Activated naive CD4-positive, alpha-beta T cell treated with anti-CD3 and anti-CD28 coated beads, Interleukin-2, amount 50 U/mL, for 24 hours (primary cell): Measurements from ENCODE around the gene DCAF8L2.
"Not testable (repeated sequence)": the region's sequence is repeated elsewhere in the genome, so short reads cannot be mapped to it uniquely, and the experiment has no call there.

Experiments
- H3K27ac Mint-ChIP-seq: one replicate; pipeline ENCODE4 v1.8.0; 2021; ENCODE audit warnings: mild to moderate bottlenecking, mixed read lengths
- H3K27me3 Mint-ChIP-seq: one replicate; pipeline ENCODE4 v1.8.0; 2021; ENCODE audit warnings: mixed read lengths
- H3K36me3 Mint-ChIP-seq: one replicate; pipeline ENCODE4 v1.8.0; 2021; ENCODE audit warnings: mixed read lengths
- H3K4me1 Mint-ChIP-seq: one replicate; pipeline ENCODE4 v1.8.0; 2021; ENCODE audit warnings: mixed read lengths
- H3K4me3 Mint-ChIP-seq: one replicate; pipeline ENCODE4 v1.8.0; 2021; ENCODE audit warnings: mild to moderate bottlenecking, mixed read lengths
- H3K9me3 Mint-ChIP-seq: one replicate; pipeline ENCODE4 v1.8.0; 2021; ENCODE audit warnings: mixed read lengths

The DCAF8L2 gene

DNA sequence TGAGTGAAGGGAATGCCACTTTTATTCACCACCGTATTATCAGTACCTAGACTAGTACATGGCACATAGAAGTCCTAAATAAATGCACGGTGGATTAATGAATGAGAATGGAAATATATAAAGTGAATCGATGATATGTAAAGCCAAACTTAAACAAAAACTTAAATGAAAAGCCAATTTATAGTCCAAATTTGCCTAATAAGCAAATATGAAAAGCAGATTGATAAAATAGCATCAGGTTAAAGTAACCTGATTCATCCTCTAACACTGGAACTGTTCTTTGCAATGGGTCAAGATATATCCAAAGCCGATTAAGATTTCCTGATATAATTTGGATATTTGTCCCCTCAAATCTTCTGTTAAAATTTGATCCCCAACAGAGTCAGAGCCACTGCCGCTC lies 150.8 kb downstream of the DCAF8L2 start:
- H3K4me3 Mint-ChIP-seq = no peak overlapping the region
- H3K27me3 Mint-ChIP-seq = no peaks in the 10 kb centered on the region
- H3K36me3 Mint-ChIP-seq = no peaks in the 10 kb centered on the region

DNA sequence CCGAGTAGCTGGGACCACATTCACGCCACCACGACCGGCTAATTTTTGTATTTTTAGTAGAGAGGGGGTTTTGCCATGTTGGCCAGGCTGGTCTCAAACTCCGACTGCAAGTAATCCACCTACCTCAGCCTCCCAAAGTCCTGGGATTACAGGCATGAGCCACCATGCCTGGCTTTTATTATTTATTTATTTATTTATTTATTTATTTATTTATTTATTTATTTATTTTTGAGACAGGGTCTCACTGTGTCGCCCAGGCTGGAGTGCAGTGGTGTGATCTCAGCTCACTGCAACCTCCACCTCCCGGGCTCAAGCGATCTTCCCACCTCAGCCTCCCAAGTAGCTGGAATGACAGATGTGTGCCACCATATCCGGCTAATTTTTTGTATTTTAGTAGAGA lies 153.4 kb downstream of the DCAF8L2 start:
- H3K27ac Mint-ChIP-seq, H3K4me3 Mint-ChIP-seq, H3K9me3 Mint-ChIP-seq, H3K36me3 Mint-ChIP-seq, H3K4me1 Mint-ChIP-seq, H3K27me3 Mint-ChIP-seq: not testable (repeated sequence)

More for the DNA sequence above, 150.8 kb downstream of the DCAF8L2 start:
- H3K4me1 Mint-ChIP-seq = no peaks in the 10 kb centered on the region
- H3K27ac Mint-ChIP-seq = no peak overlapping the region
- no peaks in the 10 kb centered on the region for H3K9me3 Mint-ChIP-seq

DNA sequence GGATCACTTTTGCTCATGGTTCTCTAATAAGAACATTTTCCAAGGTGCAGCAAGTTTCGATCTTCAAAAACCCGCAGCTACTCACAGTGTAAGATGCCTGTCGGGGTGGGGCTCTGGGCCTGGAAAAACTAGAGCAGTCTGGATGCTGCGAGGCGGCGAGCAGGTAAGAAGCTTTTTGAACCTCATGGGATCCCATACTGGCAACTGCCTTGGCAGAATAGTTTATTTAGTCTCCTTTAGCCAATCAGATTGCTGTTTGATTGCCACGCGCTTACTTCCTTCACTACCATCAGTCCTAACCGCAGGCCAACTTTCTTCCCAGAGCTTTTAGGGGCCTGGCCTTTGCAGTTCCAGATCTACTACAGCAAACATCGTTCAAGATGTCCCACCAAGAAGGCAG lies 156.4 kb downstream of the DCAF8L2 start:
- Mint-ChIP-seq H3K36me3 (no peaks in the 10 kb centered on the region), H3K27me3 (no peaks in the 10 kb centered on the region), H3K27ac (no peak overlapping the region), H3K9me3 (no peaks in the 10 kb centered on the region), H3K4me1 (no peaks in the 10 kb centered on the region), H3K4me3 (no peak overlapping the region)

DNA sequence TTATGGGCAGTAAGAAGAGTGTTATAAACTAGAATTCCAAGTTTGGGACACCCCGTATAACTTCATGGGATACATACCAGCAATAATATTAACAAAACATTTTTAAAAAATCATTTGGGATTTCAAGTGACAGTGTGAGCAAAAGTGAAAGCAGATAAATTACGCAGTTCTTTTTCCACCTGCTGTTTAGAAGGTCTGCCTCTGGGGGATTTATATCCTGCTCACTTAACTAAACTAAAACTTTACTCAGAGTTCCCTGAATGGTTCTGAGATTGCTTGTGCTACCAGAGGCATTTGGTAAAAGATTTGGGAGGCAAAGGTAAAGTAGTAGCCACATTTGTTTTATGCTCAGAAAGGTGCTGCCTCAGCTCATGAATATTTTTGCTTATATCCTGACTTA lies 160.2 kb downstream of the DCAF8L2 start:
- not testable (repeated sequence) for H3K27me3 Mint-ChIP-seq, H3K36me3 Mint-ChIP-seq, H3K4me1 Mint-ChIP-seq, H3K9me3 Mint-ChIP-seq, H3K27ac Mint-ChIP-seq, H3K4me3 Mint-ChIP-seq

DNA sequence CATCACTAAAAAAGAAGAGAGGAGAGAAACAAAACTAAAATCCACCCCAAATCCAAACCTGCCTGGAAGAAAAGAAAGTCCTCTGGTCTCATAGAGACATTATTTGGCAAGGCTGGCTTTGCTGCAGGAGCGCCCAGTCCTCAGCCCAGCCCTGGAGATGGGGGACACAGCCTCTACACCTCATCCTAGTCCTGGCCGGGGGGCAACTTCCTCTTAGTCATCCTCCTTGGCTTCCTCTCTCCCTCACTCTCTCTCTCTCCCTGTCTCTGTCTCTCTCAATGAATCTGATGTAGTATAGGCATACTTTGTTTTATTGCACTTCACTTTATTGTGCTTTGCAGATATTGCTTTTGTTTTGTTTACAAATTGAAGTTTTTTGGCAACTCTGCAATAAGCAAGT lies 161.8 kb downstream of the DCAF8L2 start:
- no peaks in the 10 kb centered on the region for H3K4me1 Mint-ChIP-seq
- H3K4me3 Mint-ChIP-seq = no peak overlapping the region
- no peaks in the 10 kb centered on the region for H3K27me3 Mint-ChIP-seq
- H3K9me3 Mint-ChIP-seq = no peaks in the 10 kb centered on the region
- no peaks in the 10 kb centered on the region for H3K36me3 Mint-ChIP-seq
- H3K27ac Mint-ChIP-seq = no peak overlapping the region

DNA sequence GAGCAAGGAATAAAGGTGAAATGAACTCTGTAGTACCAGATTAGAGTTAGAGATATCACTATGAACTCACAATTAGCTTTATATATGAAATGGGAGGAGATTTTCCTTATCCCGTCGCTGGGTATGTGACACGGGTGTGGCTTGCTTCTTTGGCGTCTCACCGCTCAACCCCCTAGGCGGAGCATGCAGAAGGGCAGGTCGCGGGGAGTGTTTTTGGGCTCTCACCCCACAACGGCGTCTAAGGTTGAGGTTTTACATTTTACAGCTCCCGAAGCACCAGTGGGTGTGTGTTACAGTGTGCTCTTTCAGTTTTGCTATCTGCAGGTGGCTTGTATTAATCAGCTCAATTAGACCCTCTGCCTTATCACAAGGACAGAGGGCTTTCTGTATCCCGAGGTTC lies 175.6 kb downstream of the DCAF8L2 start:
- no peak overlapping the region for H3K4me3 Mint-ChIP-seq
- H3K27me3 Mint-ChIP-seq = no peaks in the 10 kb centered on the region
- no peak overlapping the region for H3K27ac Mint-ChIP-seq
- H3K4me1 Mint-ChIP-seq = no peaks in the 10 kb centered on the region
- no peaks in the 10 kb centered on the region for H3K36me3 Mint-ChIP-seq
- no peaks in the 10 kb centered on the region for H3K9me3 Mint-ChIP-seq

DNA sequence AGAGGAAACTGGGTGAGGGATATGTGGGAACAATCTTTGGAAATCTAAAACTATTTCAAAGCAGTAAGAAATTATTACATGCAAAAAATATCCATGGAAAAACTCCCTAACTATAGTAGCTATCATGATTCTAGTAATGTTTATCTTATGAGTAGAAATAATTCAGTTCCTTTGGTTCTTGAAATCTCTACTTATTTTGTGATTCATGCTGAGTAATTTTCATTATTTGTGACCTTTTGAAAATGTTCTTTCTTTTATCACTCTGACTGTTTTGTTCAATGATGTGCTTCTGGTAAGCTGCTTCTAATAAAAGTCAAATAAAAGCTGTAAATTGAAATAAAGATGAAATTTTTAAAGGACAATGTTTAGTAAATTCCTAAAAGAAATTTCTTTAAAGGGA lies 177.2 kb downstream of the DCAF8L2 start:
- Mint-ChIP-seq H3K27me3 (no peaks in the 10 kb centered on the region), H3K4me1 (no peaks in the 10 kb centered on the region), H3K27ac (no peak overlapping the region), H3K36me3 (no peaks in the 10 kb centered on the region), H3K9me3 (no peaks in the 10 kb centered on the region), H3K4me3 (no peak overlapping the region)

DNA sequence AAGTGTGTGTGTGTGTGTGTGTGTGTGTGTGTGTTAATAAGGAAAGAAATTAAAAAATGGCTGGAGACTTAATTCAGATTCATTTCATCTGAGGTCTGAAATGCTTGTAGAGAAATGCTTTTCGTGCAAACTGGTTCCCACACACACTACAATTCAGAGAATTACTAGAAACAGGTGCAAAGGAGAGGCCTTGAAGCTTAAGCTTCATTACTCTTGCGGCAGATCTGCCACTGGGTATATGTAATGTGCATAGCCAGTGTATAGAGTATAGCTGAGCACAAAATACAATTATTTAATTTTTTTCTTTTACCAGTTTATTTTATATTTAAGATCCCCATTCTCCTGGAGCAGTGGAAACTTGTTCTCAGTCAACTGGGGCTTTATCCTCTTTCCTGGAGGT lies 185.8 kb downstream of the DCAF8L2 start:
- Mint-ChIP-seq H3K4me1 (no peaks in the 10 kb centered on the region), H3K27me3 (no peaks in the 10 kb centered on the region), H3K27ac (no peak overlapping the region), H3K4me3 (no peak overlapping the region), H3K9me3 (no peaks in the 10 kb centered on the region), H3K36me3 (no peaks in the 10 kb centered on the region)

DNA sequence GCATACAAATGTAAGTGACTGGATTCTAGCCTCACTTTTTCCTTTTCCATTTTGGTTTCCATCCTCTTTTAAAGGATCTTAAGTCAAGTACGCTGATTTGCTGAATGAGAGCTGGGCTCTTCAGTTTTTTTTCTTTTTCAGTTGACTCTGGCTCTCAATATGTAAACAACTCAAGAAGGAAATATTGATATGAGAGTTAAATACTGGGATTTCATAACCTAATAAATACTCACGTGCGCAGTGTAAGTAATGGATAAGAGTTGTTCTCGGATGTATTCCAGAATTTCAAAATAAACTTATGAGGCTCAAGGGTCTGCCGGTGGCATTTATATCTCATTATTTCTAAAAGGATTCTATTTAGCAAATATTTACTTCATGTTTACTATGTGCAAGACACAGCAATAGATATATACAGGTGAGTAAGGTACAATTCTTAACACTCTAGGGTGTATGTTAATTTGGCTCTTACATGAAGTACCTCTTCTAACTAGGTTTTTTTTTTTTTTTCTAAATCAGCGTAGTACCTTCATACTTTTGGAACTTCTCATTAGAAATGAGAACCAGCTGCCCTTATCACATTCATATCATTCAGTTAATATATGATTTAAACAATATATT lies 206.6 kb downstream of the DCAF8L2 start:
- Mint-ChIP-seq H3K9me3 (no peaks in the 10 kb centered on the region), H3K27ac (no peak overlapping the region), H3K4me1 (no peaks in the 10 kb centered on the region), H3K36me3 (no peaks in the 10 kb centered on the region), H3K4me3 (no peak overlapping the region), H3K27me3 (no peaks in the 10 kb centered on the region)

DNA sequence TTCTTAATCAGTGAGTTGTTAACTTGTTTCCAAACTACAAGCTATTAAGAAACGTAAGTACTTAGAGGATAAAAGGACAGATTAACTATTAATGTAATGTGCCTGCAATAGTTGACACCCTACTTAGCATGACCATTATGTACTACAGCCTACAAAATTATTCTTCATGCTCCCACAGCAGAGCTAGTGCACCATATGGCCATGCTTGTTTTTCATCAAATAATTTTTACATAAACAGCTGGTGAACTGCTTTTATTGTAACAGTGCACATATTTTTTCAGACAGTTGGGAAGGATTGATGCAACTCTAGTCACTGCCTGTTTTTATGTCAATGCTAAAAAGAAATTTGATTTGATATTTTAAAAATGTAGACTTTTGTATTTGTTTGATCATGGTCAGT lies 207.4 kb downstream of the DCAF8L2 start:
- Mint-ChIP-seq H3K27me3 (no peaks in the 10 kb centered on the region), H3K36me3 (no peaks in the 10 kb centered on the region), H3K27ac (no peak overlapping the region), H3K9me3 (no peaks in the 10 kb centered on the region), H3K4me3 (no peak overlapping the region), H3K4me1 (no peaks in the 10 kb centered on the region)
